ENCODE measurements around the gene LPP. TPM values are rescaled to one million over a fixed set of nuclear protein-coding genes. Genes with fewer than 3 reads are reported as not detected.

Gene LPP
- total and polyA plus RNA-seq, 9 of the 15 experiments (the other 6 are each of a cell fraction or from before 2014, with no cell fraction given), result 0.07 to 0.18 TPM; not detected in 7

DNA sequence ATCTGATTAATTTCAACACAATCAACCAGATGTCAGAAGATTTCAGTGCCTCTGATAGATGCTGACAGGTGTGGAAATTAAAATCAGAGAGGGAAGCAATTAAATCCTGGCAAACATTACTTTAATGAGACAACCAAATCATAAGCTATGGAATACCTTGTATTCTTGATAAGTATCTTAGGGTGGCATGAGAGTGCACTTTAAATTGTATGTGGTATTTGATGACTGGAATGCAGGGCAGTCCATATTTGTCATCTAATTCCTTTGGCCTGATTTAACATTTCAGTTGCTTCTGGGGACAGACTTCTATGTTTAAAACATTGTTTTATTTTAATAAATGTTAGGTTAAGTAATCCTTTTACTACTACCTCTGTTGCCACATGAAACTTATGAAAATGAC, 184.1 kb downstream of the LPP start (continued):
- no peak for TF ChIP-seq FOXP4 (CRISPR knock-in tag; IDR thresholded peaks at IDR 0.05; ENCODE audit: borderline replicate concordance)
- no peak for TF ChIP-seq CBFA2T2 (conservative IDR thresholded peaks at IDR 0.05)
- TF ChIP-seq U2AF2 (optimal IDR thresholded peaks at IDR 0.05; ENCODE audit: low read depth, low read length), result no peak
- no peak for TF ChIP-seq NELFE (IDR thresholded peaks at IDR 0.05; ENCODE audit: insufficient read depth, insufficient read length)
- TF ChIP-seq BCOR (IDR thresholded peaks at IDR 0.05), result no peak
- no peak for TF ChIP-seq KLF16 (IDR thresholded peaks at IDR 0.05)

- Histone ChIP-seq H3K4me3 (no peak overlapping the region), H3K4me2 (ENCODE audit: insufficient read depth, low read length) (no peak overlapping the region), H3K27ac (ENCODE audit: extremely low read depth, low read depth, low read length) (no peak overlapping the region), H3K36me3 (ENCODE audit: control insufficient read depth, insufficient read depth, low read length) (no peaks in the 10 kb centered on the region), H3K27me3 (ENCODE audit: control insufficient read depth in 2 of 2, insufficient read depth in 2 of 2, low read length in 2 of 2) (no peaks in the 10 kb centered on the region), H3K9ac (ENCODE audit: insufficient read depth in 1 of 2, low read depth in 2 of 2, low read length in 2 of 2) (no peak overlapping the region), H4K20me1 (replicated peaks; ENCODE audit: control insufficient read depth, insufficient read depth, low read length) (no peaks in the 10 kb centered on the region), H3K9me3 (replicated peaks; ENCODE audit: control insufficient read depth, insufficient read depth, low read depth, low read length) (no peaks in the 10 kb centered on the region), H3K4me1 (replicated peaks in 1 of 2; ENCODE audit: control insufficient read depth in 2 of 2, insufficient read depth in 2 of 2, low read length in 2 of 2) (no peaks in the 10 kb centered on the region), H2AFZ (ENCODE audit: low read depth, low read length) (no peak overlapping the region), H3K9me1 (ENCODE audit: control insufficient read depth, insufficient read depth, low read length) (no peaks in the 10 kb centered on the region), H3K79me2 (ENCODE audit: control insufficient read depth, insufficient read depth, low read length) (no peaks in the 10 kb centered on the region)
- ATAC-seq, result no peak
- DNase-seq (ENCODE audit: extremely low read depth in 1 of 4, low spot score in 3 of 4), result no peak
- WGBS (ENCODE audit: insufficient coverage, low coverage, missing lambda C conversion rate), result 1% methylated on average over 11 of the region's 11 CpGs
- FAIRE-seq, result no peak
- TF ChIP-seq HDAC2 (IDR thresholded peaks at IDR 0.05) (no peak), PTBP1 (IDR thresholded peaks at IDR 0.05; ENCODE audit: low read depth, low read length) (no peak), GATAD2B (IDR thresholded peaks at IDR 0.05; ENCODE audit: borderline replicate concordance) (no peak), STAT5A (IDR thresholded peaks at IDR 0.05; ENCODE audit: borderline replicate concordance, low read length) (no peak), TFE3 (CRISPR knock-in tag; IDR thresholded peaks at IDR 0.05) (no peak), PURB (CRISPR knock-in tag; IDR thresholded peaks at IDR 0.05; ENCODE audit: low read depth) (no peak), SOX6 (IDR thresholded peaks at IDR 0.05) (no peak)
- intact Hi-C loops (cut with micrococcal nuclease), result no loop called here
- BruUV-seq (replicated peaks), result no TSS peak
- in situ Hi-C loops (cut with MboI), result no loop called here
- POLR2A ChIA-PET, result no interaction called here
- CTCF ChIA-PET (ENCODE audit: low intra/inter-chr PET ratio), result no interaction called here
These were observed 185.7 kb downstream of the LPP start for GRCh38 chr3:188339410-188340295.

All from K562 (cell line).